ENCODE results near the gene FGFRL1. TPM values are rescaled to one million over a fixed set of nuclear protein-coding genes. Genes with fewer than 3 reads are reported as not detected.

FGFRL1 gene
- total RNA-seq, 1 donor from 2014 or later, result 22.4 TPM

DNA sequence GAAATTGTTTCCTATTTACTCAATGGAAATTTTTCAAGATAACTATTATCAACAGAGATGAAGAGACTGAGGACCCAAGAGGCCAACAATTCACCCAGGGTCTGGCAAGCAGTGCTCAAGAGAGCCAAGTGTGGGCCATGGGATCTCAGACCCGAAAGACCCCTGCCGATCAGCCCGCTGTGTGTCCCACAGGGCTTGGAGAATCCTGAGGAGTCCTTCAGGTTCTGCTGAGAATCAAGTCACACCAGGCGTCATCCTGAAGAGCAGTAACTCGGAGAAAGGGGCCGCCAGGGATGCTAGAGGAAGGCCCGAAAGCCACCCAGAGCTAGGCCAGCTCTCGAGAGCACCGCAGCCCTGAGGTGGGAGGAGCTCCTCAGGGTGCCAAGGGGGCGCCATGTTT lies 48.7 kb downstream of the FGFRL1 start:
- TF ChIP-seq, protein P1, sequence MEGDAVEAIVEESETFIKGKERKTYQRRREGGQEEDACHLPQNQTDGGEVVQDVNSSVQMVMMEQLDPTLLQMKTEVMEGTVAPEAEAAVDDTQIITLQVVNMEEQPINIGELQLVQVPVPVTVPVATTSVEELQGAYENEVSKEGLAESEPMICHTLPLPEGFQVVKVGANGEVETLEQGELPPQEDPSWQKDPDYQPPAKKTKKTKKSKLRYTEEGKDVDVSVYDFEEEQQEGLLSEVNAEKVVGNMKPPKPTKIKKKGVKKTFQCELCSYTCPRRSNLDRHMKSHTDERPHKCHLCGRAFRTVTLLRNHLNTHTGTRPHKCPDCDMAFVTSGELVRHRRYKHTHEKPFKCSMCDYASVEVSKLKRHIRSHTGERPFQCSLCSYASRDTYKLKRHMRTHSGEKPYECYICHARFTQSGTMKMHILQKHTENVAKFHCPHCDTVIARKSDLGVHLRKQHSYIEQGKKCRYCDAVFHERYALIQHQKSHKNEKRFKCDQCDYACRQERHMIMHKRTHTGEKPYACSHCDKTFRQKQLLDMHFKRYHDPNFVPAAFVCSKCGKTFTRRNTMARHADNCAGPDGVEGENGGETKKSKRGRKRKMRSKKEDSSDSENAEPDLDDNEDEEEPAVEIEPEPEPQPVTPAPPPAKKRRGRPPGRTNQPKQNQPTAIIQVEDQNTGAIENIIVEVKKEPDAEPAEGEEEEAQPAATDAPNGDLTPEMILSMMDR (IDR thresholded peaks at IDR 0.05; ENCODE audit: borderline replicate concordance), result no peak
- intact Hi-C loops (cut with micrococcal nuclease), result no loop called here

DNA sequence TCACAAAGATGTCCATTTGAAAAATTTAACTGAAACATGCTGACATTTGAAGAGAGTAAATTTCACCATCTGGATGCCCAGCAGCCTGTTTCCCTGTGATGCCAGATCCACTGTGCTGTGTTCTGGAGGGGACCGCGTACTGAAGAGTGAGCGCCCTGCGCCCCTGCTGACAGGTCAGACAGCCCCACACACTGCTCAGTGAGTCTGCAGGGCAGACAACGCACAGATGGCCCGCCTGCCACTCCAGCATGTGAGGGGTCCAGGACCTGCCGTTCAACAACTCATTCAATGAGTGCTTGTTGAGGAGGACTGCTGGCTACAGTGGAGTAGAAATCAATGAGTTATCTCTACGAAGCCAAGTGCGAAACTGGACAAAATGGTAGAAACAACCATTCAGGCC lies 49.2 kb downstream of the FGFRL1 start:
- H3K27ac ChIP-seq (replicated peaks), result no peak overlapping the region
- H3K4me3 ChIP-seq, result no peak overlapping the region
- no peak for DNase-seq
- peaks cover 84% of the 10 kb centered on the region for H3K27me3 ChIP-seq (ENCODE audit: low read depth)
- peaks cover 19% of the 10 kb centered on the region for H3K4me1 ChIP-seq
- no peaks in the 10 kb centered on the region for H3K36me3 ChIP-seq
- TF ChIP-seq, protein P1 (IDR thresholded peaks at IDR 0.05; ENCODE audit: borderline replicate concordance), result no peak
- intact Hi-C loops (cut with micrococcal nuclease), result no loop called here
- no peaks in the 10 kb centered on the region for H3K9me3 ChIP-seq (replicated peaks)

More for the DNA sequence above, 48.7 kb downstream of the FGFRL1 start:
- Histone ChIP-seq H3K9me3 (replicated peaks) (no peaks in the 10 kb centered on the region), H3K27ac (replicated peaks) (no peak overlapping the region), H3K36me3 (no peaks in the 10 kb centered on the region), H3K27me3 (ENCODE audit: low read depth) (peaks cover 87% of the 10 kb centered on the region), H3K4me1 (peaks cover 23% of the 10 kb centered on the region), H3K4me3 (no peak overlapping the region)
- DNase-seq, result no peak

DNA sequence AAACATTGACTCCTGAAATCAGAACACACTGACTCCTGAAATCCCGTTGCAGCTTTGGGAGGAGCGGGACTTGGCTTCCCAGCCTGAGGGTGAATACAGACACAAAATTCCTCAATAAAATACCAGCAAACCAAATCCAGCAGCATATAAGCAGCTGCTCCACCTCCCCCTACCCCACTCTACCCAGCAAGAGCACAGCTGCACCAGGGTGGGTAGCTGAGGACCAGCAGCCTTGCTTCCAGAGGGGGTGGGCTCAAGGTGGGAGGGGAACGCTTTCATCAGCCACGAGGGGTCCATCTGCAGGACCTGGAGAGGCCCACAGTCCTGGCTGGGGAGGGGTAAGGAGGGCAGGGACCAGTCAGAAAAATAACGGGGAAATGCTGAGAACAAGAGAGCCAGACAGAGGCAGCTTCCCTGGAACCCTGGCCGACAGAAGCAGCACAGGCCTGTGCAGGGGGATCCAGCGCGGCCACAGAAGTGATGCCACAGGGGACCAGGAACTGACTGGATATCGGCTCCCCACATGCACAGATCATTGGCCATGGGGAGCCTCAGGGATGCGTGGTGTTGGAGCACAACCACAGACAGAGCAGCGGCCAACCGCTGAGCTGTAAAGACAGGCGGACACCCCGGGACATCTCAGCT lies 49.8 kb downstream of the FGFRL1 start:
- Histone ChIP-seq H3K9me3 (replicated peaks) (no peaks in the 10 kb centered on the region), H3K27ac (replicated peaks) (no peak overlapping the region), H3K27me3 (ENCODE audit: low read depth) (peaks cover 84% of the 10 kb centered on the region), H3K4me1 (peaks cover 14% of the 10 kb centered on the region), H3K36me3 (no peaks in the 10 kb centered on the region), H3K4me3 (no peak overlapping the region)
- intact Hi-C loops (cut with micrococcal nuclease), result no loop called here
- TF ChIP-seq, protein P1 (IDR thresholded peaks at IDR 0.05; ENCODE audit: borderline replicate concordance), result no peak
- no peak for DNase-seq

DNA sequence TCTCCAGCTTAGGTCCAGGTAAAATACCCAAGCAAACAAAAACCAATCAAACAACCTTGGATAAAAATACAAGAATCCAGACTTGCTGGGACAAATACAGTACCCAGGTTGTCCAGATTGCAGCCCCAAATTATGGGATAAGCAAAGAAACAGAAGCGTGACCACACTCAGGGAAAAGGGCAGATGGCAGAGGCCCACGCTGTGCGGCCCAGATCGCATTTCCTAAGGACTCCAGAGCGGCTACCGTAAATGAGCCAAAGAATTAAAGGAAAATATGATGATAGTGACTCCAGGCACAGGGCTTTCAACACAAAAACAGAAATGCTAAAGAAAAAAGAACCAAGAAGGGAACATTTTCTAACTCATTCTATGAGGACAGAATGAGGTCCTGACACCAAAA lies 50.3 kb downstream of the FGFRL1 start:
- no peak for DNase-seq
- Histone ChIP-seq H3K27ac (replicated peaks) (no peak overlapping the region), H3K4me1 (peaks cover 14% of the 10 kb centered on the region), H3K36me3 (no peaks in the 10 kb centered on the region), H3K9me3 (replicated peaks) (no peaks in the 10 kb centered on the region), H3K4me3 (no peak overlapping the region), H3K27me3 (ENCODE audit: low read depth) (peaks cover 84% of the 10 kb centered on the region)
- intact Hi-C loops (cut with micrococcal nuclease), result no loop called here
- TF ChIP-seq, protein P1 (IDR thresholded peaks at IDR 0.05; ENCODE audit: borderline replicate concordance), result no peak

DNA sequence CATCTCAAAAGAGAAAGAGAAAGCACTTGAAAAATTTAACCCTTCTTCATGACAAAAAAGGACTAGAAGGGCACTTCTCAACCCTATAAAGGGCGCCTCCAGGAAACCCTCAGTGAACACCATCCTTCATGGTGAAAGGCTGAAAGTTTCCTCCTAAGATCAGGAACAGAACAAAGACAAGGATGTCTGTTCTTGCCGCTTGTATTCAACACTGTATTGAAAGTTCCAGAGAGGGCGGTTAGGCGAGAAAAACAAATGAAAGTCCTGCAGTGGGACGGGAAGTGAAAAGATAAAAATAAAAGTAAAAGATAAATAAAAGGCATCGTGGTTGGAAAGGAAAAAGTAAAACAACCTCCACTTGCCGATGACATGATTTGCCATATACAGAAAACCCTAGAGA lies 51.0 kb downstream of the FGFRL1 start:
- Histone ChIP-seq H3K27ac (replicated peaks) (no peak overlapping the region), H3K9me3 (replicated peaks) (no peaks in the 10 kb centered on the region), H3K36me3 (no peaks in the 10 kb centered on the region), H3K4me1 (peaks cover 14% of the 10 kb centered on the region), H3K4me3 (no peak overlapping the region), H3K27me3 (ENCODE audit: low read depth) (peaks cover 82% of the 10 kb centered on the region)
- intact Hi-C loops (cut with micrococcal nuclease), result no loop called here
- TF ChIP-seq, protein P1 (IDR thresholded peaks at IDR 0.05; ENCODE audit: borderline replicate concordance), result no peak
- DNase-seq, result no peak
